ENCODE measurements around the gene THSD4.
A peak's percentile ranks its signal among the peaks of the same experiment; 100 is the strongest.
"Not testable (repeated sequence)": the region's sequence is repeated elsewhere in the genome, so short reads cannot be mapped to it uniquely, and the experiment has no call there.

THSD4 gene

GRCh38 chr15:71359246-71359645 is 244.0 kb downstream of the THSD4 start:
- DNase-seq: no peak

DNA sequence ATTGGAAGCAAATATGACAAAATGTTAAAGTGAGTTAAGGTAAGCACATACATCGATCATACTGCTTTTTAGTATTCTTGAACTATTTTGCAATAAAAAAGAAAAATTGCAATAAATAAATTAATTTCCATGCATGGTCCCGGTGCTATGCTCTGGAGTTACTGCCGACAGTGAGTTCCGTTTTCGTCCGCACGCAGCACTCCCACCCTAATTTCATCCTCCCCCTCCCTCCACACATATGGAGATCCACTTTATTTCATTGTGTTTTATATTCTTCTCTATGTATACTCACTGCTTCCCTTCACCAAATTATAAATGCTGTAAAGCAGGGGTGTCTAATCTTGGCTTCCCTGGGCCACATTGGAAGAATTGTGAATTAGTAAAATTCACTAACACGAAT is 247.3 kb downstream of the THSD4 start:
- DNase-seq: no peak

DNA sequence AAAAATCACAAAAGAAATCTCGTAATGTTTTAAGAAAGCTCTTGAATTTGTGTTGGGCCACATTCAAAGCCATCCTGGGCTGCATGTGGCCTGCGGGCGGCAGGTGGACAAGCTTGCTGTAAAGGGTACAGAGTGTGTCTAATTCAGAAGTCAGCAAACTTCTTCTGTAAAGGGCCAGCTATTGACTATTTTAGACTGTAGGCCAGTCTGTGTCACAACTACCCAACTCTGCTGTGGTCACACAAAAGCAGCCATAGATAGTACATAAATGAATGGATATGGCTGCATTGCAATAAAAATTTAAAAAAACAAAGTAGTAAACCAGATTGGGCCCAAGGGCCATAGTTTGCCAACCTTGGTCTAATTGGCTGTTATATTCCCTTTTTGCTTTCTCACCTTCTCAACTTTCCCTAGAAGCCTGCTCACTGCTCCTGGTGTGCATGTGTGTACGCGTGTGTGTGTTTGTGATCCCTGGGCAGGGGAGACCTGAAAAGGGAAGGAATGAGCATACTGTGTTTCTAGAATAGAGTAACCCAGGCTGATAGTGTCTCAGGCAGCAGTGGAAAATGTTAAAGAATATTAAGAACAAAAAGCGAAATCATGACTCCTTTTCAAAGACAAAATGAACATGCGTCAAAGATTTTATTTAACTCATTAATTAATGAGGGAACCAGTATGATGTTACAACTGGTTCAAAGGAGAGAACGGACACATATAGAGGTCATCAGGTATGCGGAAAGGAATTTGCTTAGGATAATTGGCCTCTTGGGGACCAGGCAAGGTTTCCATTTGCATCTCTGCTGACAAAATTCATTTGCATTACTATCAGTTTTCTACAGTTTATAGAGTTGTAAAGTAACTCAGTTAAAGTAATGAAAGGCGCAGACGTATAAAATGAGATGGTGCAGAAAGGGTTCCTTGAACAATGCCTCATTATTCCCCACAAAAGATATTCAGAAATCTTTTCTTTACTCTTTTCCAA is 248.0 kb downstream of the THSD4 start:
- no peak for DNase-seq

GRCh38 chr15:71364117-71364584 is 248.9 kb downstream of the THSD4 start:
- DNase-seq: no peak

DNA sequence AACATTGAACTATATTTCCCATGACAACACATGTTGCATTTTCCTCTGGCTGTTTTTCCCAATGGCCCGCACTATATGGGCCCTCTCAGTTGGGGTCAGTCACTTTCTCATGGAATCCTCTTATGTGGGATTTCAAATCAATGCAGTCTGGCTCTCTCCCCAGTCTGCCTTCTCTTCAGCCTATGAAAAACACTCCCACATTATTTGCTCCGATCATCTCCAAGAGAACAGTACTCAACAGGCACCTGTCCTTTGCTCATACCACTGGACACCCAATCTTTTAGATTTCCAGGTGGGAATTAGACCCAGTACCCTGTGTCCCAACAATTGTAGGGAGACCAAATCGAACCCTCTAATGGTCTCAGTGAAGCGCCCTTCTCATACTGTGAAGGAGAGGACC is 251.3 kb downstream of the THSD4 start:
- DNase-seq: no peak

- DNase-seq: no peak
Observed at GRCh38 chr15:71366926-71367325, 251.7 kb downstream of the THSD4 start.

GRCh38 chr15:71367737-71368136 is 252.5 kb downstream of the THSD4 start:
- DNase-seq: not testable (repeated sequence)

- DNase-seq: peak; percentile 31
Observed at GRCh38 chr15:71372769-71373168, 257.5 kb downstream of the THSD4 start.

GRCh38 chr15:71373917-71374316 is 258.6 kb downstream of the THSD4 start:
- DNase-seq: no peak

- DNase-seq: no peak
Observed at GRCh38 chr15:71374607-71375352, 259.5 kb downstream of the THSD4 start.

DNA sequence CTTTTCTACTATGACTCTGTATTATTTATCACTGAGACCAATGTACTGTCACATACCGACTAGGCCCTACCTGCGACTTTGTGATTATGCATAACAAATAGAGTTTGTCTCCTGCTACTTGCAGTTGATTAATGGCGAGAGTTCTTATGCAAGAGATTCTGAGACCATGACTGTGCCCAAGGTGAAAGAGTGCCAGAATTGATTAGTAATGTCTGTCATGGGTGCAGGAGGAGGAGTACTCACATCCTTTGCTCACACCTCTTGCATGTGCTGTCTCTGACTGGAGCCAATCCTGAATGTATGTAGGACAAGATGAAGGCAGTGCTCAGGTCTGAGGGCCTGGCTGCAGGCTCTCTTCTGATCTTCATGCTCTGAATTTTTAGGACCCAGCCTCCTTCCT is 260.7 kb downstream of the THSD4 start:
- DNase-seq: no peak

- DNase-seq: no peak
Observed at GRCh38 chr15:71379893-71380292, 264.6 kb downstream of the THSD4 start.

DNA sequence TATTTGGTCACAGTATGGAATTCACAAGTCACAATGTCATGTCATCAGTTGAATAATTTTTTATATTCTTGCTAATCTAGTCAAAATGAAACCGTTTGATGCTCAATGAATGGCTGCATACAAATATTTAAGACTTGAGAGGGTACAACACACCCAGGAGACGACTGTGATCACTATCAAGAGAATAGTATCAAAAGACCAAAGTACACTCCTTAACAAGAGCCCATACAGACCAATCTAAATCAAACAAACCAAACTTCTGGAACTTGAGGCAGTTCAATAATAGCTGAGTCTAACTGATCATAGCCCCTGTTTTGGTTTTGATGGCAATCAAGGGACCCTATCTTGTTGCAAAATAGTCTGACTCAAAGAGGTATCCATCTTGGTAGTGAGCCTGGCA is 265.1 kb downstream of the THSD4 start:
- no peak for DNase-seq

GRCh38 chr15:71384501-71384900 is 269.2 kb downstream of the THSD4 start:
- no peak for DNase-seq

DNA sequence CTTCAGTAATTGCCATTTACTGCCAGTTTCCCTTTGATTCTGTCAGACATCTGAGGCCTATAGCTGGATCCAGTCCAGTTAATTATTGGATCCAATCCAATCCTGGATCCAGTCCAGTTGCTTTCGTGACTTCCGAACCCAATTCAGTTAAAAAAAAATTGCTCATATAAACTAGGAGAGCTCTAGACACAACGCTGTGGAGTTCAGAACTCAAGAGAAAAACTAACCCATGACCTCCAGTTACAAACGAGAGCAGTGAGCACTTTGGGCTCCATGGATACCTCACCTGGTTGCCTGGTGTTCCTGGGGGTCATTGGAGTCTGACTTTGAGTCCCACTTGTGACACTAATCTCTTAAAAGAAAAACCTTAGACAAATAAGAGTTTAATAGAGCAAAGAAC is 269.8 kb downstream of the THSD4 start:
- no peak for DNase-seq

GRCh38 chr15:71385457-71385856 is 270.2 kb downstream of the THSD4 start:
- DNase-seq: no peak

DNA sequence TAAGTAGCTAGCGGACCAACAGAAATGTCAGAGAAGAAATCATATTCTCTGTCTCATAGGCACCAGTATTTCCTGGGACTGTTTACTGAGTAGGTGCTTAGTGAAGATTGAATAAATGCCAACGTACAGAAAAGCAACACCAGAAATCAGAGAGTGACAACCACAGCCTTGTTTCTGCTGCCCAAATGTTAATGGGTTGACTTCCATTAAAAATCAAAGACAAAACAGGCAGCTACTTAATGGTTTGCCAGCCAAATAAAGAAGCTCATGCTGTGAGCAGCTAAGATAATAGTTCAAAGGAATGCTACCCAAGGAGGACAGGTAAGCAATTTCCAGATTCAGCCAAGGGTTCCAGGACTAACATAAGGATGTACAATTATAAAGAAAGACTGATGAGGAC is 270.7 kb downstream of the THSD4 start:
- no peak for DNase-seq

GRCh38 chr15:71386448-71387236 is 271.4 kb downstream of the THSD4 start:
- peak; percentile 32 for DNase-seq

DNA sequence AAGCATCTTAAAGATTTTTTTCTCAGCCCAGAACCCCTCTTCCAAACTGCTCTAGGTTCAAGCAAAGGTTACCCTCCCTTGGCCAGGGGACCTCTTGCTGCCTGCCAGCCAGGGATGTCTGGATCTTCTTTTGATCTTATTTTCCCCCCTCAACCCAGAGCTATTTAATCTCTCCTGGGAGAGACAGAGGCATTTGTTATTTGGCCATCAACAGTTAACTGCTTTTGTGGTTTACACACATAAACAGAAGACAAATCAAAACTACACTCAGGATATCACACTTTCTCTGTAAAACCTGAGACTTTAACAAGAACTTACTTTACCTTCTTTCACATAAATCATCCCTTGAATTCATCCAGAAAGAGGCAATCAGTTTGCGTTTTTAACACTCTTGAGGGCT is 272.5 kb downstream of the THSD4 start:
- DNase-seq: no peak

GRCh38 chr15:71390096-71390495 is 274.8 kb downstream of the THSD4 start:
- no peak for DNase-seq

GRCh38 chr15:71391421-71392088 is 276.3 kb downstream of the THSD4 start:
- no peak for DNase-seq

DNA sequence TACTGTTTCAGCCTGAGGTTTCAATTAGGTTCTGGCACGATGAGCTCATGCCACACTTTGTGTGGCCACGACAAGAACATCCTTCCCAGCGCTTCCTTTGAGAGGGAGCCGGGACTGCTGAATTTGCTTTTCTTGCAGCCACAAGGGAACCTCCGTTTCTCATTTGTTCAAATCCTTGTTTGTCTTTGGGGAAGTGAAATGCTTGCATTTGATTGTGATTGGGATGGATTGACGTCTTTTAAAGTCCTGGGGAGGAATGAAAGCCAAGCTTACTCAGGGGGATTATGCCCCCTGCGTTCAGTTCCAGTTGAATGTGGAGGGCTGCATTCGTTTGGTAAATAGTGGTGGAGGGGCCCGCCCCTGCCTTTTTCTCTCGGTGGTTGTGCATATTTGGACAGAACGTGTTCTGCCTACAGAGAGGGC is 277.6 kb downstream of the THSD4 start:
- DNase-seq: no peak
